A673 (cell line): ENCODE measurements around the gene CKMT2.

Experiments used
- EZH2 ChIP-seq: fragments of 200-600 bp; sonication (generic); IDR thresholded peaks from 2 replicates; pipeline ENCODE4 v1.6.1; 2017; ENCODE audit warnings: borderline replicate concordance, low read depth, mild to moderate bottlenecking, mixed read lengths, antibody characterized with exemption, low read length; ENCODE audit not compliant: poor library complexity, severe bottlenecking
- TF ChIP-seq, protein P1 (sequence below): fragments of 300-800, 200-600 bp; sonication (generic); conservative IDR thresholded peaks from 2 replicates; pipeline ENCODE4 v1.5.1; 2017; ENCODE audit warnings: low read depth, mild to moderate bottlenecking, antibody characterized with exemption, low read length, moderate library complexity, mixed read lengths

DNA sequence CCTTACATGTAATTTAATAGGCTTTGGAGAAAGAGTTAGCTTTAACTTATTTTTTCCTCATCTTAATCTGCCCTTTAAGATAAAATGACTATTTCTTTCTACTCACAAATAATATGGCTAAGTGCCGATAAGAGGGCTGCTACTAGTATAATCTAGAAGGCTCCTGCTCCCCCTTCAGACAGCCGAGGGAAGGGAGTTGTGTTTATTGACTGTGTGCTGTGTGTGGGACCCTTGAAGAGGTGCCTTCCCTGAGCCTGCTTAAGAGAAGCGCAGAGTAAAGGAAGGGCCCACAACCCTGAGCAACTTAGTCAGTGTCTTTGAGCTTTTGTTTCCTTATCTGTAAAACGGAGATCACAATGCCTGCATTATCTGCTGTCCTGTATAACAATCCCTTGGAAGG lies 28.1 kb upstream of the CKMT2 start:
- TF ChIP-seq, protein P1, sequence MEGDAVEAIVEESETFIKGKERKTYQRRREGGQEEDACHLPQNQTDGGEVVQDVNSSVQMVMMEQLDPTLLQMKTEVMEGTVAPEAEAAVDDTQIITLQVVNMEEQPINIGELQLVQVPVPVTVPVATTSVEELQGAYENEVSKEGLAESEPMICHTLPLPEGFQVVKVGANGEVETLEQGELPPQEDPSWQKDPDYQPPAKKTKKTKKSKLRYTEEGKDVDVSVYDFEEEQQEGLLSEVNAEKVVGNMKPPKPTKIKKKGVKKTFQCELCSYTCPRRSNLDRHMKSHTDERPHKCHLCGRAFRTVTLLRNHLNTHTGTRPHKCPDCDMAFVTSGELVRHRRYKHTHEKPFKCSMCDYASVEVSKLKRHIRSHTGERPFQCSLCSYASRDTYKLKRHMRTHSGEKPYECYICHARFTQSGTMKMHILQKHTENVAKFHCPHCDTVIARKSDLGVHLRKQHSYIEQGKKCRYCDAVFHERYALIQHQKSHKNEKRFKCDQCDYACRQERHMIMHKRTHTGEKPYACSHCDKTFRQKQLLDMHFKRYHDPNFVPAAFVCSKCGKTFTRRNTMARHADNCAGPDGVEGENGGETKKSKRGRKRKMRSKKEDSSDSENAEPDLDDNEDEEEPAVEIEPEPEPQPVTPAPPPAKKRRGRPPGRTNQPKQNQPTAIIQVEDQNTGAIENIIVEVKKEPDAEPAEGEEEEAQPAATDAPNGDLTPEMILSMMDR = peak; percentile 26; the same call in 1 of the 2 replicates
- no peak for TF ChIP-seq EZH2
